Stimulated activated naive CD8-positive, alpha-beta T cell treated with anti-CD3 and anti-CD28 coated beads, Interleukin-15, Interleukin-2, amounts not matched to agents 100 U/mL and 50 U/mL, for 24 hours (primary cell): ENCODE results near the gene ISCU.
"Not testable (repeated sequence)": the region's sequence is repeated elsewhere in the genome, so short reads cannot be mapped to it uniquely, and the experiment has no call there.

Experiments used
- ATAC-seq: fragments of 150-1000 bp; cut with Tn5 transposase; one replicate; pipeline ENCODE4 v1.10.0; 2021
- DNase-seq: peaks from one replicate; pipeline ENCODE4 v3.0.0; 2021

The ISCU gene

DNA sequence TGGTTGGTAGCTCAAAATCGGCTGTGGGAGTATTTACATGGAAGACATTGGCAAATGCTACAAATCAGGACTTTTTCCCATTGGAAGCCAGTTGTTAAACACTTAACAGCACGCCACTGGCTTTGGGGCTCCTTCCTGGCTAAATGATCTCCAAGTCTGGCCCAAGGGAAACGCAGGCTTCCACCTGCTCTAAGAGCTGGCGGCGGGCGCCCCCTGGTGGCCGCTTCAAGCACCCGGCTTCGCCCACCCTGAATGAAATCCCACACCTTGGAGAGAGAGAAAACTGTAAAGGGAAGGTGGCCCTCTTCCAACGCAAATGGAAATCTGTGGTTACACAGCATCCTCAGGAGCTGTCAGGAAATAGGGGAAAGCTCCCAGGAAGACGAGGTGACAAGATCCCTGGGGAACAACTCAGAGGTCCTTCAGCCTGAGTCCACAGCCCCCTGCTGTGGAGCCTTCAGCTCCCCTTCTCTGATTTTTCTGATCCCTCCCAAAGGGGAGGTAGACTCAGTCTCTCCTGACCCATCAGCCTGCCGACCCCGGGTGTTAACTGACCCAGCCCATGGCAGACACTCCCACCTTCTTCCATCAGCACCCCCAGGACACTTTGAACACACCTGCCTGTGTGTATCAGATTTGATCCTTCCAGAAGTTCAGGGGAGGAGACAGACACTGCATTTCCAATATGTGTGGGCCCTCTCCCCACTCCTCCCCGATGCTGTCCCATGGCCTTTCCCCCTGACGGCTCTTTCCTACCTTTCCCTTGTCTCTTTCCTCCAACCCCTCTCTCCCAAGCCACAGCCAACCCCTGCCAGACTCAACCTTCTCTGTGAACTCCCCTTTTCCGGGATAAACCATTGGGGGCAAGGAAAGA, 55.9 kb downstream of the ISCU start:
- ATAC-seq (peak; percentile 32), DNase-seq (peak; percentile 87)

DNA sequence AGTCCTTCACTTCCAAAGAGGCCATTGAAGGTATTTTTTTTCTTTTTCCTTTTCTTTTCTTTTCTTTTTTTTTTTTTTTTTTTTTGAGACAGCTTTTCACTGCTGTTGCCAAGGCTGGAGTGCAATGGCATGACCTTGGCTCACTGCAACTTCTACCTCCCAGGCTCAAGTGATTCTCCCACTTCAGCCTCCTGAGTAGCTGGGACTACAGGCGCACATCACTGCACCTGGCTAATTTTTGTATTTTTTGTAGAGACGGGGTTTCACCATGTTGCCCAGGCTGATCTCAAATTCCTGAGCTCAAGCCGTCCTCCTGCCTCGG, 56.5 kb downstream of the ISCU start:
- not testable (repeated sequence) for ATAC-seq, DNase-seq
